ENCODE measurements around the gene LAMB3.

LAMB3 gene

DNA sequence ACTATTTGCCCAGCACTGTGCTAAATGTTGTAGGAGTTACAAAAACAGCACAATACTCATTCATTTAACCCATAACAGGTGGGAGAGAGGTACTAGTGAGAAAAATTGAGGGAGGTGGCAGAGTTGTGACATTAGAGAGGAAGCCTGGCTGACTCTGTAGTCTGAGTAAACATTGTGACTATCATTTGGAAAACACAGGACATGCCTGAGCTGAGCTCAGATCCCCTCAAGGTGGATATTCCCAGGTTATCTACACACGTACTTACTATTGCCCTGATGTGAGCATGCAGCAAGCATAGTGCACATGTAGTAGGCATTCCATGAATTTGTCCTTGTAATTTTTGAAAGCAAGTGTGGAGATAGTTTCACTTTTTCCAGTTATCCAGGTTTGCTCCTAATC is 57.8 kb downstream of the LAMB3 start:
- no peak for DNase-seq

DNA sequence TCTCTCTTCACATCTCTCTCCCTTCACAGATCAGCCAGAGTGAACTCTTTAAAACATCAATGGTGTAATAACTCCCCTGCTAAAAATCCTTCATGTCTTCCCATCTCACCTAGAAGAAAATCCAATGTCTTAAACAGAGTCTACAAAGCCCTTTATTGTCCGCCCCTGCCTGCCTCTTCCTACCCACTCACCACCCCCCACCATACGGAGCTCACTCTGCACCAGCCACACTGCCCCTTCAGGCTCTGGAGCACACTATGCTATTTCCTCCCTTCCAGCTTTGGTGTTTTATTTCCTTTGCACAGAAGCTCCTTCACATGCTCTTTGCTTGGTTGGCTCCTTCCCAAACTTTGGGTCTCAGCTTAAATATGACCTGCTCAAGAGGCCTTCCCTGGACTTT is 58.5 kb downstream of the LAMB3 start:
- DNase-seq, result no peak

DNA sequence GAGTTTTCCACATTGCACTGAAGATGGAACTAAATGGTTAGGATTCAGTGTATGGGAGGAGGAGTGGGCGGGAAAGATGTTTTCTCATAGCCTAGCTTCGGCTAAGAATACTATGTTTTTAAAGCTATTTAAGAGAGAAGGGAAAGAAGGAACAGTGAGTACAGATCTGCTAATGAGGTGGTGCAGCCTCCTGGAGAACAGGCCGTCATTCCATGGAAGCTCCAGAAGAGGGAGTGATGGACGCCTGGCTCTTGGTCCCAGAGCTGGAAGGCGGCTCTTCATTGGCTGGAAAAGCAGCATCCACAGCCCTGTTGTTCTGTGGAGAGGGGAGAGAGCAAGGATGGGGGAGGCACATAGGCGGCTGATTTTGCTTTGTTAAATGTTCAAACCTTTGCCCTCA is 61.8 kb downstream of the LAMB3 start:
- peak in 1 of 2 donors; percentile 78 for DNase-seq

DNA sequence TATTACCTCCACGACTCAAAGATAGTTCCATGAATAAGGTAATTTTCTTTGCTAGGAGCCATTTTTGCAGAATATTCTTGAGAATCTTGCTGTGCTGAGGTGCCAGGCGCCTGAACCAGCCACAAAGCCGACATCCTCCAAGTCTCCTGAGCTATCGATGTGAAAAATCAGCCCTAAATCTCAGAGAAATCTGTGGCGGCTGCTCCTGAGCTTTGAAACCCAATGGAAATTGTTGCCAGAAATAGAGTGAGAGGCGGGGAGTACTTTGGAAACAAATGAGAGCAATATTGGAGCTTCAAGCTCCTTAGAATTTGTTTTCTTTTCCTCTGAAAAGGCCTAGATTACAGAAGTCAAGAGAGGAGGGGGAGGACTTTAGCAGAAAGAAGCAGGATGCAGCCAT is 62.4 kb downstream of the LAMB3 start:
- peak in 1 of 2 donors; percentile 21 for DNase-seq

DNA sequence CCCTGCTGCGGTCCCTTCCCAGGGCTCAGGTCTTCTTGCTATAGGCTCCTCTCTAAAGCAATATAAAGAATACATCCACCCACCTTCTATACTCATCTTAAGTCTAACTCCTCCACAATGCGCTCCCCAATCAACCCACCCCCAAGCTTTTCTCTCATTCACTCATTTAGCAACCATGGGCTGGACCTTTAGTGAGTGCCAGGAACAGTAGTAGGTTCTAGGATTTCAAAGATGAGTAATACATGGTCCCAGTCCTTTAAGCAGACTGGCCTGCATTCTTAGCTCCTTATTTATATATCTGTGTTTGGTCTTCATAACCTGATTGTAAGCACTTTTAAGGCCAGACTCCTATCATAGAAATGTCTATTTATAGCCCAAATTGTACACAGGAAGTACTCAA is 62.8 kb downstream of the LAMB3 start:
- DNase-seq, result no peak

DNA sequence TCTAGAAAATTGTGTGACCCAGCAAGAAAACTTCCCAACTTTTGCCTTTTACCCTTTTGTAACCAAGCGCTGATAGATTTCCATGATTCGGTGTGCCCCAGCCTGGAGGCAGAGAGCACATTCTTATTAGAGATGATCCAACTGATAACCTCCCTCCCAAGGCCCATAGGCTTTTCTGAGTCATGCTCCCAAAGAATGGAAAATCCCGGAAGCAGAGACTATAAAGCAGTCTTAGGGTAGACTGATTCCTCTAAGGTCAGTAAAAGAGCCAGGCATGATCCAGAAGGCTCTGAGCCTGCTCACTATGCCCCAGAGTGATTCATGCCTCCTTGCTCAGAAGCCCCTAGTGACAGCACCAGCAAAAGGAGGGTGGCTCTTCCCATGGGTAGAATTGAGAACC is 64.4 kb downstream of the LAMB3 start:
- DNase-seq, result no peak

DNA sequence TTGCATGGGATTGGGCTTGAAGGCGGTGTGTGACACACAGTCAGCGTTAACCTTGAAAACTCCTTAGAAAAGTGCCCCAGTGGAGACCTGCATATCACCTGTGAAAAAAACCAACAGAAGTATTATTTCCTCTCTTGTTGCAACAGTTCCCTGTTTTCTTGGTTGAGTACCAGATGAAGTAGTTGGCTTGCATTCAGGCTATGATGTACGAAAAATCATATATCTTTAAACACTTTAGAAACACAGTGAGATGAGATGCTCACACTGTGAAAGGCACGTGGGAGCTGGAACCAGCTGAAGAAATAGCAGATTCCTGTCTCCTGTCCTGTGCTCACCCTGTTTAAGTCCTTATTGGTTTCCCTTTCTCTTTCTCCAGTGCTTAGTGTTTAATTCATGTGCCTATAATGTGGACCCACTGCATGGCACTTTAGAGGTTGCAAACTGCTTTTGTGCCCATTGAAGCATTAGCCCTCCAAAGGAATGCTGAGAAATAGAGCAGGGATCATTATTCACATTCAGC is 65.9 kb downstream of the LAMB3 start:
- no peak for DNase-seq

DNA sequence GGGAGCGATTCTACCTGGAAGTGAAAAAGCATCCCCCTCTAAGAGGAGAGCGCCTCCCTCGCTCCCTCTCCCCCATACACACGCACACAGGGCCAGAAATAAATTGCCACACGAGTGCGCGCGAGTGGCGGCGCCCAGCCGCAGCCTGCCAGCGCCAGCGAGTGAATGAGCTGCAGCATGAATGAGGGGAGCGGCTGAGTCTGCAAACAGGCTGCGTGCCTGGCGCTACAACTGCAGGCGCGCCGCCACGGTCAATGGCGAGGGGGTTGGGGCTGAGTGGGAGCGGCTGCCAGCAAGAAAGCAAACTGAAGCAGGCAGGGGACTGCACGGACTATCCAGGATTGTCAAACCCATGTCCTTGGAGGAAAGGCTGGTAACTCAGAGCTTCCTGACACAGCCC is 66.6 kb downstream of the LAMB3 start:
- peak; percentile 45 to 47 for DNase-seq

DNA sequence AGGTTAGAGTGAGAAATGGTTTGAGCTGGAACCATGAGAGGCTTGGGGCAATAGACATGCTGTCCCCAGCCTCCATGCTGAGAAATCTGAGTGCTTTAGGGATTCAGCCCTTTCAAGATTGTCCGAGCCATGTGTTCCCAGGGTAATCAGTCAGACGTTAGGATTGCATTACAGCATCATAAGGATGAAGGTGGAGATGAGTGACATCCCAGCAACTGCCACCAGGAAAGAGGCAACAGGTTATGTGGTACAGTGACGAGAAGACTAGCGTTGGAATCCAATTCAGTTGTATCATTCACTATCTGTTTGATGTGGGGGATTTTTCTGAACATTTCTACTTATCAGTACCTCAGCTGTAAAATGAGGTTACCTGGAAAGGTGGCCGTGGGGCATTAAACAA is 67.0 kb downstream of the LAMB3 start:
- no peak for DNase-seq

DNA sequence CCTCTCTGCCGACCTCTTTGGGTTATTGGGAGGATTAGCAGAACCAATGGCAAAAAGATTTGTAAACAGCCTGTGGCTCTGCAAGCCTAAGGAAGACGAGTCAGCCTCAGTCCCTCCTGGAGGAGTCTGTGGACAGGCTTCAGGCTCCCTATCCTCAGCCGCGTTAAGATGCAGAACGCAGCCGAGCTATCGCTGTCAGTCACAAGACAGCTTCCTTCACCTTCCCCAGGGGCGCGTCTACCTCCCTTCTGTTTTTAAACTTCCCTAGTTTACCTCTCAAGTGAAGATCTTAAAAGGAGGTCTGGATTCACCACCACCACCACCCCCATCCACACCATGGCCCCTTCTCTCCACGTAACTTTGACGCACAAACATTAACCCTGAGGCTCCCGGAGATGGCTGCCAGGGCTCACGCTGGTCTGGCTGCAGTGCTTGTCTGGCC is 68.0 kb downstream of the LAMB3 start:
- DNase-seq, result no peak

DNA sequence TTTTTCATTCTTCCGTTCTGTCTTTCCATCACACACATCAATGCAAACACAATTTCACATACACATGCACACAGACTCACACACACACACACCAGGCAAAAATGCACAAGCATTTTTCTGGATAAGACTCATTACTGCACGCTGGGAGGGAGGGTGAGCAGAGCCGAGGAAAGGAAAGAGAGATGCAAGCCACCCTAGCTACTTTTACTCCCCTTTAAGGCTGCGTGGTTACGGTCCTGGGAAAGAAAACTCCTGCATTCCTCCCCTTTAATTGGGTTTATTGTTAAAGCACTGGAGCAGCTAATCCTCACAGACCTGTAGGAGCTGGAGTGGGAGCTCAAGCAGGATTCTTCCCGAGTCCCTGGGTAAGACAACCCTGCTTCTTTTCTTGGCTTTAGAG is 68.8 kb downstream of the LAMB3 start, which contains the start of gene CAMK1G:
Gene CAMK1G, plus strand, starts transcription at position 307 of the 400 bp plus-strand sequence. CDS start 11,270 bp downstream, outside the sequence.
- DNase-seq, result peak in 1 of 2 donors; percentile 17

DNA sequence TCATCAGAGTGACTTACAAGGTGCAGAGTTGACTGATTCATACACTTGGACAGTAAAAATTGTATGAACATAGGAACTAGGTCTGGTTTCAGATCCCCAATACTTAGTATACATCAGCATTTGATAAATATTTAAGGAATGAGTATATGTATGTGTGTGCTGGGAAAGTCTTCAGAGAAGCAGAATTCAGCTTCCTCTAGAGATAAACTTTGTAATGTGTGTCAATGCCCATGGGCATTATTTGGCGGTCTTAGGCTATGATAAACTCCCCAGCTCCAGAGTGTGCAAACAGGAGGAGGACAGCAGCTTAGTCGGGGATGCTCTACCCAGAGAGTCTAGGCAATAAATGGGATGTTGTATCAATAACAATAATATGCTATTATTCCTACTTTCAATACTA is 71.6 kb downstream of the LAMB3 start:
- DNase-seq, result no peak

DNA sequence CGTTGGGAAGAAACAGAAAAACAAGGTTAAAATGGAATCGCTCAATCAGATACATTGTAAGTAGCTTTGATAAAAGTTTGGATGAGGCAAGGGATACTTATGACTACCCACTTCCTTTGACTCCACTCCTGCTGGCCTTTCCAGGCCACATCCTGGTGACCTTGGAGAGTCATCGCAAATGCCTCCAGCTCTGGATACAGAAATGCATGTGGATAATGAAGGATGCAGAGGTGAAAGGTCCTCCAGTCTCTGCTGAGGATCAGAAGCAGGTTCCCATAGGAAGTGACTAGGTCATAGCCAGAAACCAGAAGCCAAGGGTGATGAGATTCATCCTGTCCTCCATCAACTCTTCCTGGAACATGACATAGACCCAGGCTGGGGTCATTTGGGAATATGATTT is 74.9 kb downstream of the LAMB3 start:
- no peak for DNase-seq

DNA sequence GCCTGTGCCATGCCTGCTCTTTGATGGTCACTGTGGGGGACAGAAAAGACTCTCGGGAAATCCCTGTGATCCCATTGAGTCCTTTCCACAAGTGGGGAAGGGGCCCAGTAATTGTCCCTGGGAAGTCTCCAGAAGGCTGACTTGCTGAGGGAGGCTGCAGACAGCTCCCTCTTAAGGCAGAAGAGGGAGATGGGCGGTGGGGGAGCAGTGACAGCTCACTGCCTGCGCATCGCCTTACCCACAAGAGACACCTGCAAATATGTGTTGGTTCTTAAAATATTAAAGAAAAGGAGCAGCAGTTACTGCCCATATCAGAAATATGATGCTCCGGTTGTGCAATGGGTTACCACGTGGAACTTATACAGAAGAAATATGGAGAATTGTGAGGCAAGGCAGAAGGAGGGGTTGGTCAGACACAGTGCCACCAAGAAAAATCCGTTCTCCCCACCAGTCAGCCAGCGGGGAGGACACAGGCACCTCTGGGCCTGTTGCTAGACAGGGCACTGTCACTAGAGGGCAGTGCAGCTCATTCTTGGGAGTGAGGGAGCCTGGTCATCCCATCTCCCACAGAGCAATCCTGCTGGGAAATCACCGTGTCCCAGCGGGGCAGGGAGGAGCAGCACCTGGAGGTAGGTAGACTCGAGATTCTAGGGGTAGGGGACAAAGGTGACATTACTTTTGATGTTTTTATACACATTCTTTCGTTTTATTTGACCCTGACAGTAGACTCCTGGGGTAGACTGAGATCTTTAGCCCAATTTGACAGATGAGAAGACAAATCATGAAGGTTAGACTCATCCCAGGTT is 75.6 kb downstream of the LAMB3 start:
- peak; percentile 53 to 75 for DNase-seq

DNA sequence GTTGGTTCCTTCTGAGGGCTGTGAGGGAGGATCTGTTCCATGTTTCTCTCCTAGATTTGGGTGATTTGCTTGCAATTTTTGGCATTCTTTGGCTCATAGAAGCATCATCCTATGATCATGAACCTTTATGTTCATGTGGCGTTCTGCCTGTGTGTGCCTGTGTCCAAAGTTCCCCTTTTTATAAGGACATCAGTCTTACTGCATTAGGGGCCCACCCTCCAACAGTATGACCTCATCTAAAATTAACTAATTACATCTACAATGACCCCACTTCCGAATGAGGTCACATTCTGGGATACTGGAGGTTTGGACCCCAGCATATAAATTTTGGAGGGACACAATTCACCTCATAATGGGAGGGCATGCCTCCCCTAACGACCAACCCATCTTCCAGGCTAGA is 81.5 kb downstream of the LAMB3 start:
- no peak for DNase-seq

DNA sequence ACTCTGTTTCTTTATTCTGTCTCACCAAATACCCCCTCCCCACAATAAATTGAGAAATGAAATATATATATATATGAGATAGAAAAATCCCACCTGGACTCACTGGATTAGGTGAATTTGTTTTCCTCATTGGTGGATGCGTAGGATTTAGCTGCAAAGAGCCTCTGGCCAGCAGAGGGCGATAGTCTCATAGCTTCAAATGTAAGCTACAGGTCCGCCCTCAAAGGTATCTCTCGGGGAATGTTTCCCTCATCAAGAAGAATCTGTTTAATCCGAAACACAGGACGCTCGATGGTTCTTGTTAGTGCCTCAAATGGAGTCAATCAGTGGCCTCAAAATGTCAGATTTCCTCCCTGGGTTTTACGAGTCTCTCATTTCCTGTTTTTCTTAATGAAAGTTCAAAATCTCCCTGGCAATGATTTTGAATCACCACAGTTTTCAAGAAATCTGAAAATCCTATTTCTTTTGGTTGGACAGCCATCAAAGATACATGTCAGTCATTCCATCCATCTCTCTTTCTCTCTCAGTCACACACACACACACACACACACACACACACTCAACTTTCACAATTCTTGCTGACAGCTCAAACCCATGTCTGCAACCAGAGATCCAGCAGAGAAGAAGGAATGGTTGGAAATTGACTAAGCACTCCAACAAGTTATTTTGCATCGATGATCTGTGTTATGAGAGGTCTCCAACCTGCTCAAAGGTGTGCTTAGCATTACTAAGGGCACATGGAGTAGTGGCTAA is 82.6 kb downstream of the LAMB3 start:
- DNase-seq, result peak; percentile 51 to 56

DNA sequence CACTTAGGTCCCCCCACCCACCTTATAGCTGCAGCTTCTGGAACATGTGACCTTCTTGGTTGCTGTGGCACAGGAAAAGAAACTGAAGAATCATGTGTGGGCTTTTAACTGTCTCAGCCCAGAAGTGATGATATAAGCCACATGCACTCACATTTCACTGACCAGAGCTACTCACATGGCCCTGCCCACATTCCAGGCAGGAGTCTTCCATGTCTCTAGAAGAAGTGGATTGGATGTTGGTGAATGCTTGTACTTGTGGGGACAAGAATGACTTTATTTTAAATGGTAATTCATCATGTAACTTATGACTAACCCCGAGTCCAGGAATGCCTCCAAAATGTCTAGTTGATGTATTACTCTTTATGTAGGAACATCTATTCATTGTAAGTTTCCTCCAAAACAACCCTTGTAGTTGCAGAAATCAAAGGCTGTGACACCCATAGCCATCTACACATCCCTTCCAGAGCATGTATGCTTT is 84.5 kb downstream of the LAMB3 start:
- no peak for DNase-seq

DNA sequence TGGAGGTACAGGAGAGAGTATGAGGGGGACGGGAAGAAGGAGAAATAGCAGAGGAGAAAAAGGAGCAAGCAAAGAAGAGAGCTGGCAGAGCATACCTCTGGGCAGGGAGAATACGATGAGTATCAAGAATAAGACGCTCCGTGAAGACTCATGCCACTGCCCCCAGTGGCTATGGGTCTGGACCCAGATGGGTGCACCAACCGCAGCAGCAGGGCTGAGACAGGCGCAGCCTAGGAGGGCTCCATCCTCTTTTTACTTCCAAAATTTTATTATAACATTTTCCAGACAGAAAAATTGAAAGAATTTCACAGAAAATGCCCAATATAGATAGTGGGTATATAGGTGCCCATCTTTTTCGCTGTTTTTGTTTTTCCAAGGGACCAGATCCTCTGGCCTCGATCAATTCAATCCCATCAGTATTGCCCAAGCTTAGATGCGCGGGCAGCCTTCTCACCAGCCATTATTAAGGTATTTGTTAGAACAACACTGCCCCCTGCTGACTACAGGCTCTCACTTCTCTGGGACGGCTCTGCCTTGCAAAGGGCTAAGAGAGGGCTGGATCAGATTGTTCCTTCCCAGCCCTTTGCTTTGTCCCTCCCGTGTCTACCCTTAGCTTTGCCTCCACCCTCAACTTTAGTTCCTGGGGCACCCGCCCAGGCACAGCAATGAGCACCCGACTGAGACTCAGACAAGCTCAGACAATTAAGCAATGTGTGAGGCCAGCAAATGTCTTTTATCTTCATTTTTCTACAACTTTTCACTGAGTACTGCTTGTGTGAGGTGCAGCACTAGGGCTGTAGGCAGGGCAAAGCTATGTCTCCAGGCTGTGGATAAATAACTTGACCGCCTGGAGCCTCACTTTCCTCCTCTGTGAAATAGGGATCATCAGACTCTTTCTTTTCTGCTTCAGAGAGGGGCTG is 86.2 kb downstream of the LAMB3 start:
- DNase-seq, result peak; percentile 66 to 83
